Measurements from ENCODE around the gene SMOC1. TPM values are rescaled to one million over a fixed set of nuclear protein-coding genes. Genes with fewer than 3 reads are reported as not detected.

Gene SMOC1
- total and polyA plus RNA-seq, 9 of the 15 experiments (the other 6 are each of a cell fraction or from before 2014, with no cell fraction given) = 0.04 TPM; not detected in 8

GRCh38 chr14:70021548-70022220 is 142.5 kb downstream of the SMOC1 start:
- Histone ChIP-seq H2AFZ (ENCODE audit: low read depth, low read length) (no peak overlapping the region), H3K4me3 (no peak overlapping the region), H3K9me3 (replicated peaks; ENCODE audit: control insufficient read depth, insufficient read depth, low read depth, low read length) (no peaks in the 10 kb centered on the region), H3K4me1 (replicated peaks in 1 of 2; ENCODE audit: control insufficient read depth in 2 of 2, insufficient read depth in 2 of 2, low read length in 2 of 2) (no peaks in the 10 kb centered on the region), H4K20me1 (replicated peaks; ENCODE audit: control insufficient read depth, insufficient read depth, low read length) (no peaks in the 10 kb centered on the region), H3K9ac (ENCODE audit: insufficient read depth in 1 of 2, low read depth in 2 of 2, low read length in 2 of 2) (no peak overlapping the region), H3K36me3 (ENCODE audit: control insufficient read depth, insufficient read depth, low read length) (no peaks in the 10 kb centered on the region), H3K79me2 (ENCODE audit: control insufficient read depth, insufficient read depth, low read length) (no peaks in the 10 kb centered on the region), H3K27ac (ENCODE audit: extremely low read depth, low read depth, low read length) (no peak overlapping the region), H3K4me2 (ENCODE audit: insufficient read depth, low read length) (no peak overlapping the region), H3K27me3 (ENCODE audit: control insufficient read depth in 2 of 2, insufficient read depth in 2 of 2, low read length in 2 of 2) (peaks cover 0 to 10% of the 10 kb centered on the region in 2 experiments; a peak in 1 of 5 replicates), H3K9me1 (ENCODE audit: control insufficient read depth, insufficient read depth, low read length) (no peaks in the 10 kb centered on the region)
- TF ChIP-seq E2F3 (CRISPR knock-in tag; IDR thresholded peaks at IDR 0.05) (no peak), ZNF696 (CRISPR knock-in tag; conservative IDR thresholded peaks at IDR 0.05) (no peak), TRIM28 (IDR thresholded peaks at IDR 0.05) (no peak), PHF21A (IDR thresholded peaks at IDR 0.05; ENCODE audit: borderline replicate concordance, low read depth) (no peak), DNMT1 (IDR thresholded peaks at IDR 0.05) (no peak), GABPB2 (CRISPR knock-in tag; conservative IDR thresholded peaks at IDR 0.05) (no peak), ZBTB2 (IDR thresholded peaks at IDR 0.05) (no peak), ZFPM2 (CRISPR knock-in tag; IDR thresholded peaks at IDR 0.05) (no peak), MED1 (CRISPR knock-in tag; IDR thresholded peaks at IDR 0.05; ENCODE audit: borderline replicate concordance) (no peak), ATF6 (CRISPR knock-in tag; IDR thresholded peaks at IDR 0.05) (no peak), ZNF316 (IDR thresholded peaks at IDR 0.05) (no peak)
- TF ChIP-seq, protein P1, sequence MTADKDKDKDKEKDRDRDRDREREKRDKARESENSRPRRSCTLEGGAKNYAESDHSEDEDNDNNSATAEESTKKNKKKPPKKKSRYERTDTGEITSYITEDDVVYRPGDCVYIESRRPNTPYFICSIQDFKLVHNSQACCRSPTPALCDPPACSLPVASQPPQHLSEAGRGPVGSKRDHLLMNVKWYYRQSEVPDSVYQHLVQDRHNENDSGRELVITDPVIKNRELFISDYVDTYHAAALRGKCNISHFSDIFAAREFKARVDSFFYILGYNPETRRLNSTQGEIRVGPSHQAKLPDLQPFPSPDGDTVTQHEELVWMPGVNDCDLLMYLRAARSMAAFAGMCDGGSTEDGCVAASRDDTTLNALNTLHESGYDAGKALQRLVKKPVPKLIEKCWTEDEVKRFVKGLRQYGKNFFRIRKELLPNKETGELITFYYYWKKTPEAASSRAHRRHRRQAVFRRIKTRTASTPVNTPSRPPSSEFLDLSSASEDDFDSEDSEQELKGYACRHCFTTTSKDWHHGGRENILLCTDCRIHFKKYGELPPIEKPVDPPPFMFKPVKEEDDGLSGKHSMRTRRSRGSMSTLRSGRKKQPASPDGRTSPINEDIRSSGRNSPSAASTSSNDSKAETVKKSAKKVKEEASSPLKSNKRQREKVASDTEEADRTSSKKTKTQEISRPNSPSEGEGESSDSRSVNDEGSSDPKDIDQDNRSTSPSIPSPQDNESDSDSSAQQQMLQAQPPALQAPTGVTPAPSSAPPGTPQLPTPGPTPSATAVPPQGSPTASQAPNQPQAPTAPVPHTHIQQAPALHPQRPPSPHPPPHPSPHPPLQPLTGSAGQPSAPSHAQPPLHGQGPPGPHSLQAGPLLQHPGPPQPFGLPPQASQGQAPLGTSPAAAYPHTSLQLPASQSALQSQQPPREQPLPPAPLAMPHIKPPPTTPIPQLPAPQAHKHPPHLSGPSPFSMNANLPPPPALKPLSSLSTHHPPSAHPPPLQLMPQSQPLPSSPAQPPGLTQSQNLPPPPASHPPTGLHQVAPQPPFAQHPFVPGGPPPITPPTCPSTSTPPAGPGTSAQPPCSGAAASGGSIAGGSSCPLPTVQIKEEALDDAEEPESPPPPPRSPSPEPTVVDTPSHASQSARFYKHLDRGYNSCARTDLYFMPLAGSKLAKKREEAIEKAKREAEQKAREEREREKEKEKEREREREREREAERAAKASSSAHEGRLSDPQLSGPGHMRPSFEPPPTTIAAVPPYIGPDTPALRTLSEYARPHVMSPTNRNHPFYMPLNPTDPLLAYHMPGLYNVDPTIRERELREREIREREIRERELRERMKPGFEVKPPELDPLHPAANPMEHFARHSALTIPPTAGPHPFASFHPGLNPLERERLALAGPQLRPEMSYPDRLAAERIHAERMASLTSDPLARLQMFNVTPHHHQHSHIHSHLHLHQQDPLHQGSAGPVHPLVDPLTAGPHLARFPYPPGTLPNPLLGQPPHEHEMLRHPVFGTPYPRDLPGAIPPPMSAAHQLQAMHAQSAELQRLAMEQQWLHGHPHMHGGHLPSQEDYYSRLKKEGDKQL (CRISPR knock-in tag; IDR thresholded peaks at IDR 0.05; ENCODE audit: borderline replicate concordance) = no peak
- POLR2A ChIA-PET = no interaction called here
- 0% methylated on average over 6 of the region's 8 CpGs for WGBS (ENCODE audit: insufficient coverage, low coverage, missing lambda C conversion rate)
- DNase-seq (ENCODE audit: extremely low read depth in 1 of 4, low spot score in 3 of 4) (no peak), ATAC-seq (no peak), FAIRE-seq (no peak)
- intact Hi-C loops (cut with micrococcal nuclease) (no loop called here), in situ Hi-C loops (cut with MboI) (loop anchor here (10.0 kb wide), 2 partner anchors 207 to 287 kb away; no protein-coding TSS in a partner anchor)
- CTCF ChIA-PET (ENCODE audit: low intra/inter-chr PET ratio) = no interaction called here
- BruUV-seq (replicated peaks) = no TSS peak
